GM10847 (cell line): ENCODE measurements around the gene RAP1GAP2.

Experiments
- POLR2A ChIP-seq: IDR thresholded peaks from 2 replicates; pipeline ENCODE4 v1.6.1; 2011; ENCODE audit not compliant: insufficient read length; ENCODE audit errors: extremely low read depth

RAP1GAP2 gene

GRCh38 chr17:3027786-3028532 is 231.7 kb downstream of the RAP1GAP2 start:
- TF ChIP-seq POLR2A = no peak

- no peak for TF ChIP-seq POLR2A
These were observed 233.1 kb downstream of the RAP1GAP2 start for GRCh38 chr17:3029213-3029913.

- no peak for TF ChIP-seq POLR2A
These were observed 233.9 kb downstream of the RAP1GAP2 start for GRCh38 chr17:3030096-3030495.

- TF ChIP-seq POLR2A = no peak
These were observed 236.3 kb downstream of the RAP1GAP2 start for GRCh38 chr17:3032258-3033247.

- no peak for TF ChIP-seq POLR2A
These were observed 237.0 kb downstream of the RAP1GAP2 start for GRCh38 chr17:3033248-3033640.

- TF ChIP-seq POLR2A = no peak
These were observed 237.7 kb downstream of the RAP1GAP2 start for GRCh38 chr17:3033741-3034577.

- TF ChIP-seq POLR2A = no peak
These were observed 238.3 kb downstream of the RAP1GAP2 start for GRCh38 chr17:3034578-3034920.

- TF ChIP-seq POLR2A = no peak
These were observed 239.2 kb downstream of the RAP1GAP2 start for GRCh38 chr17:3035256-3035967.

GRCh38 chr17:3035968-3036280 is 239.7 kb downstream of the RAP1GAP2 start:
- TF ChIP-seq POLR2A = no peak

GRCh38 chr17:3036800-3037199 is 240.6 kb downstream of the RAP1GAP2 start:
- TF ChIP-seq POLR2A = no peak

GRCh38 chr17:3037259-3037658 is 241.0 kb downstream of the RAP1GAP2 start:
- no peak for TF ChIP-seq POLR2A

GRCh38 chr17:3038941-3039340 is 242.7 kb downstream of the RAP1GAP2 start:
- TF ChIP-seq POLR2A = no peak

GRCh38 chr17:3039736-3040135 is 243.5 kb downstream of the RAP1GAP2 start:
- TF ChIP-seq POLR2A = no peak

- TF ChIP-seq POLR2A = no peak
These were observed 244.6 kb downstream of the RAP1GAP2 start for GRCh38 chr17:3040882-3041281.
